Body of pancreas (tissue), 4 donors: ENCODE data around the gene CLSTN1.

Experiments
- CTCF ChIP-seq, 7 experiments: fragments of 450-650 bp in 4 of 7; fragments of 200-600 bp in 3 of 7; sonication (generic) in 3 of 7; IDR thresholded peaks; one replicate each; pipeline ENCODE4 v1.5.1; 2016 to 2019; ENCODE audit warnings: antibody characterized with exemption in 7 of 7
- POLR2A ChIP-seq, 3 donors: fragments of 450-650 bp; IDR thresholded peaks; one replicate each; pipeline ENCODE4 v1.6.1; 2016; ENCODE audit warnings: antibody characterized with exemption in 3 of 3, mild to moderate bottlenecking in 2 of 3

GRCh38 chr1:9732123-9732971 lies 91.4 kb downstream of the CLSTN1 start:
- TF ChIP-seq CTCF (IDR thresholded peaks at IDR 0.05) = no peak
- no peak for TF ChIP-seq POLR2A (IDR thresholded peaks at IDR 0.05)
